NOMO-1 treated with dmso at 0.1 percent for 144 hours (cell line): Measurements from ENCODE around the gene CELSR3.

Experiments
- DNase-seq: peaks from one replicate; lab custom pipeline; 2025; ENCODE audit not compliant: unreplicated experiment; lab: John Stamatoyannopoulos, UW

The CELSR3 gene

GRCh38 chr3:48600711-48601621, 61.7 kb downstream of the CELSR3 start:
- no peak for DNase-seq

GRCh38 chr3:48599509-48600285, 63.0 kb downstream of the CELSR3 start:
- no peak for DNase-seq

GRCh38 chr3:48599077-48599501, 63.6 kb downstream of the CELSR3 start:
- no peak for DNase-seq

DNA sequence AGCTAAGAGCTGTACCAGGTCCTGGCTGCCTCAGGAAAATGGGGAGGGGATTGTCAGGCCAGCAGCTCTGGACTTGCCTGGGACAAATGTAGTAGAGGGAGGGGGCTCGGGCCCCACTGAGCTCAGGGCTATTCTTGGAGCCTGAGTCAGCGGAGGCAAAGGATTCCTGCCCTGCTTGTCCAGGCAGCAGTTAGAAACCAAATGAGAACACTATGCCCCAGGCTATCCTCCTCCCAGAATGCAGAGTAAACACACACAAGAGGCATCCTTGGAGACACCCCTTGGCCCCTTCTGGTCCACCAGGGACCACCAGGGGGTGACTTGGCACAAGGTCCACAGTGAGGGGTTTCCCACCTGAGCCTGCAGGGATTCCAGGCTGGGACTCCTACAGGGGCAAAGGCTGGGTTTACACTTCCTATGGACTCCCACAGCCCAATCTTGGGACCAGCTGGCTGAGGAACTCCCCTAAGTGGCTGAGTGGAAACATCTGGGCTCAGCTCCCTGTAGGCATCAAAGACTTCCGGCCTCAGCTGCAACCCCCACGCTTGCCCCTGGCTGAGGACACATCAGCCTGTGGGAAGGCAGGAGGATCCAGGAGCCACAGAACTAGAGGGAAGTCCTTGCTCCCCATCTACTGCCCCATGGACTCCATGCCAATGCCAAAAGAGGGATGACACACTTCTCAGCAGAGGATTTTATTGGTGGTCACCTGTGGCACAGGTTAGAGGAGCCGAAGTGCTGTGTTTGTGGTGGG, 64.2 kb downstream of the CELSR3 start:
- no peak for DNase-seq

DNA sequence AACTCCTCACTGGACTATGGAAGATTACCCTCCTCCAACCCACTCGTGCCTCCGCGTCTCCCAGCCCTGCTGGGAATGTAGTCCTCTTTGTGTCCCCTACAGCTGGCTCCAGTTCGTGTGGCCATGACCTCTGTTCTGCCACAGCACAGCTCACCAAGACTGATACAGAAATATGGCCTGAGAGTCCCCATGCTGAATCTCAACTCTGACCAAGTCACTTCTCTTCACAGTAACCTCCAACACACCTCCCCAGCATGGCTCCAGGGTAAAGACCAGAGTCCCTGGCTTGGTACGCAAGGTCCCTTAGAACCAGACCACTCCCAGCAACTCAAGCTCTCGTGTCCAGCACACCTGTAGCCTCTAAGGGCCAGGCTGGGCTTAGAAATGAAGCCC, 65.3 kb downstream of the CELSR3 start:
- DNase-seq = no peak

GRCh38 chr3:48596676-48597407, 65.8 kb downstream of the CELSR3 start:
- no peak for DNase-seq

DNA sequence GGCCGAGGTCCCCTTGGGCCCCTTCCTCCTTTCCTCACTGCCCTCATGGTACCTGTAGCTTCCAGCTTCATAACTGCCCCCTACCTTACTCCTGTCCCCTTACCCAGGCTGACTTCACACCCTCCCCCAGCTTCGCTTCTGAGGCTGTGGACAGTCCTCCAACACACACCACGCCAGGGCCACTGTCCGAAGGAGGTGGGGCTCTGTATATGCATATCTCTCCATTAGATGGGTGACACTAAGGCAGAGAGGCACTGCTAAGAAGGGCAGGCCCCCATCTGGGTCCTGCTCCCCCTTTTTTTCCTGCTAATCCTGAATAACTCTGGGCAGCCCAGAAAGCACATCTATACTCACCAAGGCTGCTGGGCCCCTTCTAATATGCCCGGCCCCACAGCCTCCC, 66.5 kb downstream of the CELSR3 start:
- DNase-seq = no peak

DNA sequence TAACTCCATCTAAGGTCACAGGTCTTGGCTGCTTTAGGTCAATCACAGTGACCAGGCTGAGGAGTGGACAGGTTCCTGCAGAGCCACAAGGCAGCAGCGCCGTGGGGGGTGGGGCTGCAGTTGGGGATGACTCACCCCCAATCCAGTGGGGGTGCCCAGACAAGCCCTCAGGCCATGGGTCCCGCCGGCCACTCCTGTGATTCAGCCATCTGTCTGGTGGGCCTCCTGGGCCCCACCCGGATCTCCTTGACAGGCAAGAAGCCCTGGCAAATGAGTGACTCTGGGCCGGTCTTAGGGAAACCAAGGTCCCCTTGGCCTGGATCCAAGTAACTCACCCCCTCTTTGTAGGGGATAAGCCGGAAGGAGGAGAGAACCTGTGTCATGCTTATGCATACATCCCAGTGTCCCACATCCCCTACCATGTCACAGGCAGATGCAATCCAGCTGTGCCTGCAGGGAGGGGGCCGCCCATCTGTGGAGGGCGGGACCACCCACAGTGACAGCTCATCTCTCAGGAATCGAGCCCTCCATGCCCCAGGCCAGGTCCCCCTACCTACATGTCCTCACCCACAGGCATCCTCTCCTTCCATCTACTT, 67.1 kb downstream of the CELSR3 start:
- no peak for DNase-seq

DNA sequence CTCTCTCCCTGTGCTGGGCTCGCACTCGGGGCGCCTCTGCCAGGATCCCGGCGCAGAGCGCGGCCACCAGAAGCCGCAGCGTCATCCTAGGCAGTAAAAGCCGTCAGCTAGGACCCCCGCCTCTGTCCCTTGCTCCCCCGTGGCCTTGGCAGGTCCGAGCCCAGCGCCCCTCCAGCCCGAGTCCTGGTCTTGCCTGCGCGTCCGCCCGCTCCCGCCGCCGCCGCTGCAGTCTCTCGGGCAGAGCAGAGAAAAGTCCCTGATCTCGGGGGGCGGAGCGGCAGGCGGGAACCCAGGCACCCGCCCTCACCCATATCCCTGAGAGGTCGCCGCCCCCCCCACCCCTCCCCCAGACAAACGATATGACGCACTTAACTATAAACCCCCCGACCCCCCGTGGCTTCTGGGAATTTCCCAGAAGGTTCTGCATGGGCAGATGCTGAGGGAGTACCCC, 67.6 kb downstream of the CELSR3 start, which contains the start of gene COL7A1:
COL7A1 (minus strand) TSS at position 255 of the 451 bp plus-strand sequence; CDS start at position 85, 170 bp downstream.
- no peak for DNase-seq

DNA sequence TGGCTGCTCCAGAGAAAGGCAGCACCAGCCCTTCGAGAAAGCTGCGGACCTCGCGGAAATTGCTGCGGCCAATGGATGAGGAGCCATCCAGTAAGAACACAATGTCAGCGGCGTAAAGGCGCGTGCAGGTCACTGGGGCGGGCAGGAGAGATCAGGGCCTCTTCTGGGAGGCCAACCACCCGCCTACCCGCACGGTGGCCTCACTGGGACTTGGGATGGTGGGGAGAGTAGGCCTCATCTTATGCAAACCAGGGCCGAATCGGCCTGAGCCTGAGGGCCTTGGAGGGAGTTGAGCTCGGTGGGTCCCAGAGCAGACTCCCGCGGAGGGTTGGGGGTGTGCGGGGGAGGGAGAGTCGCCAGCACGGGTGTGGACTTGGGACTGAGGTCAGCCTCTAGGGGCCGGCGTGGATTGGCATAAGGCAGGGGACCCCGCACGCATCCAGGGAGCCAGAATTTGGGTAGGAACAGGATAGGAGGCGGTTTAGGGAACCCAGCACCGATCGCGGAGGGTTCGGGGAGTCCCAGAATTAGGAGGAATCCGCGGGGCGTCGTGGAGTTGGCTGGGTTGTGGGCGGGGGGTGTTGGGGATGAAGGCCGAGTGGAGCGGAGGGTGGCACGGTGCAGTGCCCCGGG, 68.2 kb downstream of the CELSR3 start:
- no peak for DNase-seq

DNA sequence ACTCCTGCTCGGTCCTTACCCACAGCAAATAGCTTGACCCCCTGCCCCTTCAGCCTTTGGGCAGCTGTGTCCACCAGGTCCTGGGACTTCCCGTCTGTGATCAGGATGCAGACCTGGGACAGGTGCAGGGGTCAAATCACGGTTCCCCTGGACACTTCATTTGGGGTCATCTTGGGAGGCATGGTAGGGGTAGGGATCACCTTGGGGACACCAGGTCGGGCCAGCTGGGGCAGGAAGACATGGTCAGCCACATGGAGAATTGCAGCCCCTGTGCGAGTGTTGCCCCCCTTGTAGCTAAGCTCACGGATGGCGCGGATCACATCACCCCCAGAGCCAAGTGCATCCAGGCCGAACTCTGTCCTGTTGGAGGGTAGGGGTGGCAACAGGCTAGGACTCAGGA, 69.3 kb downstream of the CELSR3 start:
- no peak for DNase-seq

- DNase-seq = no peak
These were observed 70.1 kb downstream of the CELSR3 start for GRCh38 chr3:48592519-48593087.

- DNase-seq = no peak
These were observed 70.7 kb downstream of the CELSR3 start for GRCh38 chr3:48591886-48592518.

GRCh38 chr3:48591436-48591835, 71.2 kb downstream of the CELSR3 start:
- no peak for DNase-seq

DNA sequence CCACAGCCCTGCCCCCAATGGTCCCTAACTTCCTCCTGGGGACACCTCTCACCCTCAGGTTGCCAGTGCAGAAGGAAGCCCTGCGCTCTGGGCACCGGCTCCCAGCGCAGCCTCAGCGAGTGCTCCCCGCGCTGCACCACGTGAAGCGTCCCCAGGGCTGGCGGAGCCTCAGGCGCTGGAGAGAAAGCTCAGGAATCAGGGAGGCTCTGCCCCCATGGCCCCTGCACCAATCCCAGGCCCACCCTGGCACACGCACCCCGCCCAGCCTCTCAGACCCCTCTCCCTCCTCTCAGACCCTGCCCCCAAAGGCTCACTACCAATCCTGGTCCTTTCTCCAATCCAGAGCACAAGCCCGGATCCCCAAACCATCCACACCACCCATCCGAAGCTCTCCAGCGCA, 74.5 kb downstream of the CELSR3 start:
- DNase-seq = no peak

GRCh38 chr3:48587686-48588085, 75.0 kb downstream of the CELSR3 start:
- no peak for DNase-seq
